ENCODE results near the gene FANCM.
"Not testable (repeated sequence)": the region's sequence is repeated elsewhere in the genome, so short reads cannot be mapped to it uniquely, and the experiment has no call there.

The FANCM gene

DNA sequence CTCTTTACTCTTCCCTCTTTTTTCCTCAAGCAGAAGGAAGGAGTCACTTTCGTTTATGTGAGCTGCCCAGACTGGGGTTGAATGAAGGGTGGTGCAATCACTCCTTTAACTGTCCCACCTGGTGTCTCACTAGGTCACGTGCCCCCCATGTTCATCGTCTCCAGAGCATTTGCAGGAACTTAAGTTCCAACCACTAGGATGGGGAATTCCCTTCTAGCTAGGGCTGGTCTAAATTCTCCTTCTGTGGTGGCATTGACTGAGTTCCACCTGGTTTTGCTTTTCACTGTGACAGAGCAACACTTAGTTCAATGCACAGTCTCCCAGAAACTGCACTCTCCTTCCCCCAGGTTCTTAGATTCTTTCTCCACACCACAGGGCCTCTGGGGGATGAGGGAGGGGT, 9.5 kb downstream of the FANCM start:
- DNase-seq = no peak

GRCh38 chr14:45149602-45150001, 13.9 kb downstream of the FANCM start:
- DNase-seq = no peak

GRCh38 chr14:45150386-45150890, 14.7 kb downstream of the FANCM start:
- no peak for DNase-seq

DNA sequence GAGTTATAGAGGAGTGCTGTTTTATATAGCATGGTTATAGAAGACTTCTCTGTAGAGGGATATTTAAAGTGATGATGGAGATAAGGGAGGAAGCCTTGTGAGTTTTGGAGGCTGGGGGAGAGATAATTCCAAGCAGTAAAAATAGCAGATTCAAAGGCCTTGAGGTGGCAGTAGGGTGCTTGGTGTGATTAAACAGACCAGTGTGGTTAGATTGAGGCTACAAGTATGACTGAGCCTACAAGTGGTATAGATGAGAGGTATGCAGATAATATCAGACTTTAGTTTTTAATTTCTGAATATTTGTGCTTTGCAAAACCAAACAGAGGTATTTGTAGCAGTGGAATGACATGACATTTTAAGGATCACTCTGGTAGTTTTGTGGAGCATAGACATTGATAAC, 20.3 kb downstream of the FANCM start:
- peak; percentile 23 for DNase-seq

DNA sequence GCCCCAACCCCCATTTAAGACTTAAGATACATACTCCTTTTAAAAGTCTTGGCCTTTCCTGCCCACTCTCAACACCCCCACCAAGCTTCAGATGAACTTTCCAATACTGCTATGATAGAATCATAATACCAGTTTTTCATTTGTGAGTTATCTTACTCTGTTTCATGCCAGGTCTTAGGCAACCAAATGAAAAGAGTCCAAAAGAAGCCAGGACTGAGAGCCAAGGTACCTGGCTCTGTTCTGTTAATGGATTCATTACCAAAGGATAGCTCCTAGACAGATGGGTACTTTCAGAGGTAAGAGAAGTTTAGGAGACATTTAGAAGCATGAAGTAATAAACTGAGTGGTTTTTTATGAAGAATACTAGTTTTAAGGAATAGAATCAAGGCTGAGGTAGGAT, 34.2 kb downstream of the FANCM start:
- no peak for DNase-seq

- DNase-seq = peak; percentile 93
Measured at GRCh38 chr14:45177076-45177475, 41.3 kb downstream of the FANCM start.

DNA sequence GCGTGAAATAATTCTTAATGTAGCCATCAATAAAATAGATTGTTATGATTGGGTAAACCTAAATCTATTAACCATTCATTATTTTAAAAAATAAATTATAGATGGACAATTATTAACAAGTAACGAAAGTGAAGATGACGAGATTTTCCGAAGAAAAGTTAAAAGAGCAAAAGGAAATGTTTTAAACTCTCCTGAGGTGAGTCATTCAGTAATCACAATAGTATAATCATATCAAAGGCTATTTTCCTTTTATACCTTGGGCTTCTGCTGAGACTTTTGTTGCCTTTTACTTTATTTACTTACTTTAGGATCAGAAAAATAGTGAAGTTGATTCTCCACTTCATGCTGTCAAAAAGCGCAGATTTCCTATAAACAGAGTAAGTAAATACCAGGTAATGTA, 45.6 kb downstream of the FANCM start:
- no peak for DNase-seq

DNA sequence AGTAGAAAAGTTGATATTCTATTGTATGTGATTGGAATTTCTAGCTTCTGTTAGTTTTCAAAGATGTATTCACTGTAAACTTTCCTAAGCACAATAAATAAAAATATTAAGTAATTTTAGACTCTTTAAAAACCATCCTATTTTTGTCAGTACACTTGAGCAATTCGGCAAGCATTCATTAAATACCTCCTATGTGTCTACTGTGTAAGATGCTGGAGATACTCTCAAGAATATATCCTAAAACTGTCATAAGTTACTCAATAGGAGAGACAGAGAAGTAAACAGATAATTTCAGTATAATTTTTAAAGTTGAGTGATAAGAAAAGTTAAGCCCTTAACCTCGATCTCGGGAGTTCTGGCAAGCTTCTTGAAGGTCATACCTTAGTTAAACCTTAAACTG, 46.1 kb downstream of the FANCM start:
- DNase-seq = no peak

DNA sequence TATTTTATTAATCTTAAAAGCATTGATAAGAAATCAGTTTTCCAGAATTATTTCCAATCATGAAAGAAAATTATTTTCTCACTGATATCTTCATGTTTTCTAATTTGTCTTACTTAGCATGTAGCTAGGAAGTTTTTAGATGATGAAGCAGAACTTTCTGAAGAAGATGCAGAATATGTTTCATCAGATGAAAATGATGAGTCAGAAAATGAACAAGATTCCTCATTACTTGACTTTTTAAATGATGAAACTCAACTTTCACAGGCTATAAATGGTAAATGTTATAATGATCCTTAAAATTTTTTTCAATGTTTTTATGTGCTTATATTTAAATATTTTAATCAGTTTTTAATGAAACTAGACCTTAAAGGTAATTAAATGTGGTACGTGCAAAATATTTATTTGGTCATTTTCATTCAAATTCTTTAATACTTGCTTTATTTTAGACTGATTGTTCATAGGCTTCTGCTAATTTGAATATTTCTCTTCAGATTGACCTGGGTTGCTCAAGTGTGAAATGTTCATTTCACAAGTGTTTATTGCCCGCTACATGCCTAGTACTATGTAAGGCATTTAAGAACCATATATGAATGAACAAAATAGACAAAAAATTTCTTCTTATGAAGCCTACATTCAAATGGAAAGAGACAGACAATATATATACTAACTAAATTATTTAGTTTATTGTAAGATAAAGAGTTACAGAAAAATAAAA, 49.5 kb downstream of the FANCM start:
- peak; percentile 64 for DNase-seq

DNA sequence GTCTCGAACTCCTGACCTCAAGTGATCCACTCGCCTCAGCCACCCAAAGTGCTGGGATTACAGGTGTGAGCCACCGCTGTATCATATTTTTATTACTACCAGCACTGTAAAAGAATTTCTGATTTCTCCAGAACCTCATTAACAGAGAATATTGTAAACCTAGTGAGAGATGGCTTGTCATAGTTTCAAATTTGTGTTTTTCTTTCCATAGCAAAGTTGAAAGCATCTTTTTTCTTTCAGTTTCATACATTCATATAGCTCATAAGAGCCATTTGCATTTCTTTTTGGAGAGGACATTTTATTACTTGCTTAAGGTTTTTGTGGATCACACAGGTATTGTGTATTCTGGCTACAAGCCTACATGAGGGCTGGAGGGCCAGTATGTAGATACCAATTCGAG, 59.2 kb downstream of the FANCM start:
- DNase-seq = no peak

GRCh38 chr14:45198551-45198950, 62.8 kb downstream of the FANCM start:
- peak; percentile 72 for DNase-seq

GRCh38 chr14:45199230-45199629, 63.5 kb downstream of the FANCM start:
- DNase-seq = peak; percentile 57

GRCh38 chr14:45201905-45202304, 66.2 kb downstream of the FANCM start:
- peak; percentile 38 for DNase-seq

DNA sequence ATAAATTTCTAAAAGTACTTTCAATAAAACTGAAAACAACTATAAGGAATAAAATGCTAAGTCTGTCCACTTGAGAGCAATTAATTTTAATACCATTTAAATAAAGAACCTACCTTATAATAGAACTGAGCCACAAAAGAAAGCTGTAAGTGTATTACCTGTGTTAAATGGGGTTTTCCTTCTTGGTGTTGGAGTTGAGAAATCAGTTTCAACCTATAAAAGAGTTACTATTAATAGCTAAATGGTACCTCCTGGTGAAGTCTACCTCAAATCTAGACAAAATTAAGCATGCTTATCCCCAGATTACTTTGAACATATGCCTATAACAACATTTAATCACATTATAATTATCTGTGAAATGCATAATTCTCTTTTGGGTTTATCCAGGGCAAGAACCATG, 68.5 kb downstream of the FANCM start:
- no peak for DNase-seq

- DNase-seq = no peak
Measured at GRCh38 chr14:45210159-45210558, 74.4 kb downstream of the FANCM start.

DNA sequence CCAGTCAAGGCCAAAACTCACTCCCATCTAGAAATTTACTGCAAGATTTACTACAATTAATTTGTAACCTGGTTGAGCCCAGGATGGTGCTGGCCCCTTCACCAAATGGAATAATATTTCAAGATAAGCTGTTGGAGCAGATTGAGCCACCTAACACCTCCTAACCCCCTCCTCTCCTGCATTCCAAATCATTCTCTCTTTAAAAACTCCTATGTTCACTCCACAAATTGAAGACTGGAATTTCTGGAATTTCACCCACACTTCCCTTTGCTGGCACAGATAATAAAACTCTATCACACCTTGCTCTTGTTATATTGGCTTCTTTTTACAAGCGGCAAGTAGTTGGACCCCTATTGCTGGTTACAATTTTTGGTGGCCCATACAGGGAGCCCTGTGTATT, 75.6 kb downstream of the FANCM start:
- DNase-seq = no peak

DNA sequence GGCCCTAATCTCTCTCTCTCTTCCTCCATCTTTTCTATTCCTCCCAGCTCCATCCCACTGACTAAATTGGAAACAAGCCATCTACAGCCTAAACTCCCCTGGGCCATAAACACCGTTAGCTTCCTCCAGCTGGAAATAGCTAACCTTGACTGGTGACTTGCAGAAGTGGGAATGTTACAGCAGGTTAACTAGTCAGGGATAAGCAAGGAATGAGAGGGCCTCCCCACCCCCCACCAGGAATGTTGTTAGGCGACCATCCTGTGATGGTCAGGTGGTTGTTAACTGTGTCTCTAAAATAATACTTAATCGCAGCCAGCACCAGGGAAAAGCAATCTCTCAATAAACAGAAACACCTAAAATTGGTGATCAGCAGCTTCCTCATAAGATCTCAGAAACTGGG, 76.5 kb downstream of the FANCM start:
- DNase-seq = no peak

- DNase-seq = not testable (repeated sequence)
Measured at GRCh38 chr14:45213716-45214115, 78.0 kb downstream of the FANCM start.

GRCh38 chr14:45214341-45214740, 78.6 kb downstream of the FANCM start:
- DNase-seq = not testable (repeated sequence)

GRCh38 chr14:45222485-45223262, 86.9 kb downstream of the FANCM start:
- DNase-seq = no peak

DNA sequence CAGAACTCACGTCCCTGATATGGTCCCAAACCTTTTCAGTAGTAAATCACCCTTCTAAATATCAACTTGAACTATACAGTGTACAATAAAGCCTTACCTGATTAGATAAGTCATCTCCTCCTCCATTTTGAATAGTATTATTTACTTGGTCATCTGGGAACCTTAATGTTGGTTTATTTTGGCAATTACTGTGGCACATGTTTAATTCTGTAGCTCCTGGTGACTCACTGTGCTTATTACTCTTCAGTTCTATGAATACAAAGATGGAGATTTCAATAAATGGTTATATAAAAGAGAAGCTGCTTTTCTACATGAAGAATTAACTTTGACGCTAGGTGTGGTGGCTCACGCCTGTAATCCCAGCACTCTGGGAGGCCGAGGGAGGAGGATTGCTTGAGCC, 91.8 kb downstream of the FANCM start:
- DNase-seq = no peak

GRCh38 chr14:45238988-45239387, 103.3 kb downstream of the FANCM start:
- no peak for DNase-seq

GRCh38 chr14:45242706-45243105, 107.0 kb downstream of the FANCM start:
- DNase-seq = no peak

DNA sequence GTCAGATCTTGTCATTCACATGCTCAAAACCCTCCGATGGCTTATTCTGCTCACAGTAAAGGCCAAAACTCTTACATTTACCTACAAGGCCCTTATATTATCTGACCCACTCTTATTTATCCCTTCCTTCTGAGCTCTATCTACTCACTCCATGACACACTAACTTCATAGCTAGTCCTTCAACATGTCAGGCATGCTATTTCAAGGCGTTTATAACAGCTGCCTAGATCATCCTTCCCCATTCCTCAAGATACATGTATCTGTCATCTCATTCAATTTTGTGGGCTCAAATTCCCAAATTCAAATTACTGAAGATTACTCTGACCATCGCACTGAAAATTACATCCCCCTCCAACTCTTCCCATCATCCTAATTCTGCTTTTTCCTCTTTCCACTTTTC, 110.4 kb downstream of the FANCM start:
- DNase-seq = no peak
